Endothelial cell of umbilical vein (primary cell): ENCODE measurements around the gene SERPINB3.
"Not testable (repeated sequence)": the region's sequence is repeated elsewhere in the genome, so short reads cannot be mapped to it uniquely, and the experiment has no call there.

Source experiments
- EZH2 ChIP-seq: IDR thresholded peaks from 2 replicates; pipeline ENCODE4 v1.6.1; 2012; ENCODE audit warnings: borderline replicate concordance, low read depth, mild to moderate bottlenecking, moderate library complexity, low read length, inconsistent platforms; ENCODE audit not compliant: severe bottlenecking
- GATA2 ChIP-seq: IDR thresholded peaks from 2 replicates; pipeline ENCODE4 v1.7.0; 2011; ENCODE audit warnings: low read depth, mild to moderate bottlenecking, moderate library complexity, mixed read lengths, low read length; ENCODE audit not compliant: insufficient read length, insufficient read depth
- MYC ChIP-seq: IDR thresholded peaks from one replicate; pipeline ENCODE4 v1.6.1; 2011; ENCODE audit warnings: mild to moderate bottlenecking, low read depth, low read length
- POLR2A ChIP-seq: IDR thresholded peaks from 2 replicates; pipeline ENCODE4 v1.6.1; 2012; ENCODE audit warnings: low read depth, mild to moderate bottlenecking, control low read depth, low read length
- POLR2AphosphoS5 ChIP-seq: IDR thresholded peaks from 2 replicates; pipeline ENCODE4 v1.6.1; 2012; ENCODE audit warnings: low read depth, mild to moderate bottlenecking, control low read depth, low read length, moderate library complexity; ENCODE audit not compliant: insufficient read depth
- TF ChIP-seq, protein P1 (sequence below), 2 donors: IDR thresholded peaks; 1 replicate in 1 of 2; 2 replicates in 1 of 2; pipeline ENCODE4 v1.5.1; 2011; ENCODE audit warnings: low read length in 2 of 2, mild to moderate bottlenecking in 2 of 2, moderate library complexity in 2 of 2, control low read depth in 1 of 2, inconsistent platforms in 1 of 2, low read depth in 1 of 2; ENCODE audit not compliant: insufficient read depth in 1 of 2; ENCODE audit errors: extremely low read depth in 1 of 2

DNA sequence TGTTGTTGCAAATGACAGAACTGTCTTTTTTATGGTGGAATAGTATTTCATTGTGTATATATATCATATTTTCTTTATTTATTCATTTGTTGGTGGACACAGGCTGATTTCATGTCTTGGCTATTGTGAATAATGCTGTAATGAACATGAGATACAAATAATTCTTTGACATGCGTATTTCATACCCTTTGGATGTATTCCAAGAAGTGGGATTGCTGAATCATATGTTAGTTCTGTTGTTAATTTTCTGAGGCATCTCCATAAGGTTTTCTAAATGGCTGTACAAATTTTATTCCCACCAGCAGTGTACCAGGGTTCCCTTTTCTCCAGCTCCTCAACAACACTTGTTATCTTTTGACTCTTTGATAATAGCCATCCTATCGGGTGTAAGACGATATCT, 11.4 kb downstream of the SERPINB3 start:
- not testable (repeated sequence) for TF ChIP-seq EZH2, POLR2AphosphoS5, POLR2A, MYC, GATA2
- TF ChIP-seq, protein P1, sequence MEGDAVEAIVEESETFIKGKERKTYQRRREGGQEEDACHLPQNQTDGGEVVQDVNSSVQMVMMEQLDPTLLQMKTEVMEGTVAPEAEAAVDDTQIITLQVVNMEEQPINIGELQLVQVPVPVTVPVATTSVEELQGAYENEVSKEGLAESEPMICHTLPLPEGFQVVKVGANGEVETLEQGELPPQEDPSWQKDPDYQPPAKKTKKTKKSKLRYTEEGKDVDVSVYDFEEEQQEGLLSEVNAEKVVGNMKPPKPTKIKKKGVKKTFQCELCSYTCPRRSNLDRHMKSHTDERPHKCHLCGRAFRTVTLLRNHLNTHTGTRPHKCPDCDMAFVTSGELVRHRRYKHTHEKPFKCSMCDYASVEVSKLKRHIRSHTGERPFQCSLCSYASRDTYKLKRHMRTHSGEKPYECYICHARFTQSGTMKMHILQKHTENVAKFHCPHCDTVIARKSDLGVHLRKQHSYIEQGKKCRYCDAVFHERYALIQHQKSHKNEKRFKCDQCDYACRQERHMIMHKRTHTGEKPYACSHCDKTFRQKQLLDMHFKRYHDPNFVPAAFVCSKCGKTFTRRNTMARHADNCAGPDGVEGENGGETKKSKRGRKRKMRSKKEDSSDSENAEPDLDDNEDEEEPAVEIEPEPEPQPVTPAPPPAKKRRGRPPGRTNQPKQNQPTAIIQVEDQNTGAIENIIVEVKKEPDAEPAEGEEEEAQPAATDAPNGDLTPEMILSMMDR (IDR thresholded peaks at IDR 0.05; ENCODE audit: extremely low read depth in 1 of 2, insufficient read depth in 1 of 2, low read depth in 1 of 2, low read length in 2 of 2): not testable (repeated sequence)
